Measurements from ENCODE around the gene NINJ1. TPM values are rescaled to one million over a fixed set of nuclear protein-coding genes. Genes with fewer than 3 reads are reported as not detected.

NINJ1 gene
- total and polyA plus RNA-seq, 2 of the 8 experiments (the other 6 are each of a cell fraction or from before 2014, with no cell fraction given), result 28.2 to 65.6 TPM

GRCh38 chr9:93119953-93120845 lies 13.9 kb downstream of the NINJ1 start:
- CTCF ChIA-PET (ENCODE audit: partially characterized antibody), result interaction anchor here (0.7 to 8.5 kb wide), 18 partner anchors 7 to 192 kb away, joined by 3 to 96 read pairs (median 4); no protein-coding TSS in a partner anchor
- Histone ChIP-seq H2BK120ac (replicated peaks; ENCODE audit: low read depth, low read length) (no peak overlapping the region), H2BK20ac (ENCODE audit: low read length) (no peak overlapping the region), H4K5ac (ENCODE audit: insufficient read length, low read depth, low read length) (no peak overlapping the region), H3K79me2 (ENCODE audit: control insufficient read depth in 1 of 2, insufficient read depth in 2 of 2, low read length in 2 of 2) (no peaks in the 10 kb centered on the region), H2BK12ac (ENCODE audit: low read depth, low read length) (no peak overlapping the region), H3K4me3 (ENCODE audit: extremely low read depth in 1 of 4, insufficient read depth in 2 of 4, low read depth in 3 of 4, low read length in 4 of 4) (no peak overlapping the region), H4K91ac (replicated peaks; ENCODE audit: insufficient read length, low read length) (peak overlapping the region; percentile 91), H2AFZ (ENCODE audit: low read length) (no peak overlapping the region), H3K56ac (replicated peaks; ENCODE audit: insufficient read length, low read depth, low read length) (no peak overlapping the region), H3K27me3 (replicated peaks in 1 of 4; ENCODE audit: control insufficient read depth in 3 of 4, extremely low read depth in 1 of 4, insufficient read depth in 3 of 4, low read length in 3 of 4) (no peaks in the 10 kb centered on the region; a peak in 1 of 7 replicates), H3K18ac (ENCODE audit: extremely low read depth, low read length) (no peak overlapping the region), H3K36me3 (ENCODE audit: control insufficient read depth in 2 of 4, insufficient read depth in 4 of 4, low read length in 3 of 4) (peaks cover 0 to 4% (median 0%) of the 10 kb centered on the region in 4 experiments; a peak in 1 of 8 replicates), H4K8ac (ENCODE audit: extremely low read depth, insufficient read depth, low read length) (no peak overlapping the region), H3K9me3 (ENCODE audit: insufficient read depth in 2 of 2, low read depth in 1 of 2, low read length in 1 of 2) (no peaks in the 10 kb centered on the region), H2BK15ac (ENCODE audit: low read length) (no peak overlapping the region), H3K23me2 (ENCODE audit: low read depth, low read length) (peaks cover 3% of the 10 kb centered on the region; the same call in 1 of the 2 replicates), H3K27ac (ENCODE audit: low read depth, low read length) (no peak overlapping the region; the same call in 1 of the 2 replicates), H2AK5ac (ENCODE audit: low read depth, low read length) (no peak overlapping the region), H2BK5ac (ENCODE audit: low read depth, low read length) (no peak overlapping the region), H4K20me1 (replicated peaks in 1 of 2; ENCODE audit: control insufficient read depth in 1 of 2, insufficient read depth in 2 of 2, low read length in 2 of 2) (peaks cover 0 to 13% of the 10 kb centered on the region in 2 experiments), H3K4ac (replicated peaks; ENCODE audit: insufficient read length, low read depth, low read length) (no peak overlapping the region), H3K9ac (replicated peaks in 1 of 4; ENCODE audit: extremely low read depth in 1 of 4, low read depth in 3 of 4, low read length in 3 of 4) (no peak overlapping the region), H3K14ac (ENCODE audit: insufficient read length) (no peak overlapping the region), H3K4me1 (replicated peaks in 1 of 4; ENCODE audit: control insufficient read depth in 3 of 4, insufficient read depth in 4 of 4, low read length in 3 of 4) (peaks cover 0 to 9% (median 7%) of the 10 kb centered on the region in 4 experiments; a peak in 6 of 7 replicates), H3K79me1 (ENCODE audit: low read depth, low read length) (peaks cover 2% of the 10 kb centered on the region), H3K4me2 (ENCODE audit: insufficient read depth in 1 of 2, low read depth in 2 of 2, low read length in 2 of 2) (no peak overlapping the region), H3K23ac (ENCODE audit: insufficient read length) (no peak overlapping the region)
- no peak for FAIRE-seq
- POLR2A ChIA-PET (ENCODE audit: partially characterized antibody), result interaction anchor here (1.0 to 2.0 kb wide), 5 partner anchors 9 to 14 kb away, joined by 3 to 6 read pairs (median 4); partner anchors contain the start of gene NINJ1
- no peak for DNase-seq (ENCODE audit: low read depth in 1 of 2, low spot score in 2 of 2)
- WGBS, 2 experiments (ENCODE audit: extremely low coverage in 1 of 2, insufficient coverage in 1 of 2, insufficient read length in 1 of 2, insufficient replicate concordance in 2 of 2, low coverage in 1 of 2, low lambda C conversion rate in 2 of 2, missing lambda C conversion rate in 1 of 2), result 90% methylated on average over 21 of the region's 23 CpGs; no CpG with 5 or more reads in 1 of the 2 experiments
- no peak for TF ChIP-seq ASH2L (IDR thresholded peaks at IDR 0.05; ENCODE audit: low read length)
- TF ChIP-seq RNF2 (IDR thresholded peaks at IDR 0.05; ENCODE audit: borderline replicate concordance, low read depth, low read length, missing control alignments, poor library complexity, severe bottlenecking), result no peak
- TF ChIP-seq CHD1 (IDR thresholded peaks at IDR 0.05; ENCODE audit: low read depth, low read length), result no peak
- TF ChIP-seq TCF12 (IDR thresholded peaks at IDR 0.05; ENCODE audit: low read depth, low read length), result no peak
- no peak for TF ChIP-seq TEAD4 (IDR thresholded peaks at IDR 0.05; ENCODE audit: low read depth, low read length)
- TF ChIP-seq GABPA (IDR thresholded peaks at IDR 0.05; ENCODE audit: borderline replicate concordance, insufficient read depth, low read length), result no peak
- TF ChIP-seq CTCF (IDR thresholded peaks at IDR 0.05; ENCODE audit: control extremely low read depth in 1 of 3, insufficient read depth in 1 of 3, low read depth in 1 of 3, low read length in 3 of 3), result peak in 2 of 3 experiments; percentile 27 to 49; a peak in 2 of 4 replicates
- TF ChIP-seq CTBP2 (IDR thresholded peaks at IDR 0.05; ENCODE audit: borderline replicate concordance, insufficient read depth, insufficient read length, low read length), result no peak

Measured in H1 (cell line).